Retinal pigment epithelial cell (primary cell): ENCODE results near the gene PTGR3.

Experiments used
- DNase-seq: peaks from one replicate; pipeline ENCODE4 v3.0.0-alpha.2; 2010; ENCODE audit warnings: low read depth
- H3K4me3 ChIP-seq: 2 replicates; pipeline ENCODE4 v1.5.1; 2011; ENCODE audit warnings: mild to moderate bottlenecking, low read length, control low read depth, moderate library complexity
- TF ChIP-seq, protein P1 (sequence below): conservative IDR thresholded peaks from 2 replicates; pipeline ENCODE4 v1.5.1; 2011; ENCODE audit warnings: low read depth, low read length, control low read depth, inconsistent platforms

Gene PTGR3

GRCh38 chr18:75246721-75247610 is 38.0 kb upstream of the PTGR3 start:
- H3K4me3 ChIP-seq, result peak overlapping the region; percentile 36
- TF ChIP-seq, protein P1, sequence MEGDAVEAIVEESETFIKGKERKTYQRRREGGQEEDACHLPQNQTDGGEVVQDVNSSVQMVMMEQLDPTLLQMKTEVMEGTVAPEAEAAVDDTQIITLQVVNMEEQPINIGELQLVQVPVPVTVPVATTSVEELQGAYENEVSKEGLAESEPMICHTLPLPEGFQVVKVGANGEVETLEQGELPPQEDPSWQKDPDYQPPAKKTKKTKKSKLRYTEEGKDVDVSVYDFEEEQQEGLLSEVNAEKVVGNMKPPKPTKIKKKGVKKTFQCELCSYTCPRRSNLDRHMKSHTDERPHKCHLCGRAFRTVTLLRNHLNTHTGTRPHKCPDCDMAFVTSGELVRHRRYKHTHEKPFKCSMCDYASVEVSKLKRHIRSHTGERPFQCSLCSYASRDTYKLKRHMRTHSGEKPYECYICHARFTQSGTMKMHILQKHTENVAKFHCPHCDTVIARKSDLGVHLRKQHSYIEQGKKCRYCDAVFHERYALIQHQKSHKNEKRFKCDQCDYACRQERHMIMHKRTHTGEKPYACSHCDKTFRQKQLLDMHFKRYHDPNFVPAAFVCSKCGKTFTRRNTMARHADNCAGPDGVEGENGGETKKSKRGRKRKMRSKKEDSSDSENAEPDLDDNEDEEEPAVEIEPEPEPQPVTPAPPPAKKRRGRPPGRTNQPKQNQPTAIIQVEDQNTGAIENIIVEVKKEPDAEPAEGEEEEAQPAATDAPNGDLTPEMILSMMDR, result no peak
- no peak for DNase-seq

DNA sequence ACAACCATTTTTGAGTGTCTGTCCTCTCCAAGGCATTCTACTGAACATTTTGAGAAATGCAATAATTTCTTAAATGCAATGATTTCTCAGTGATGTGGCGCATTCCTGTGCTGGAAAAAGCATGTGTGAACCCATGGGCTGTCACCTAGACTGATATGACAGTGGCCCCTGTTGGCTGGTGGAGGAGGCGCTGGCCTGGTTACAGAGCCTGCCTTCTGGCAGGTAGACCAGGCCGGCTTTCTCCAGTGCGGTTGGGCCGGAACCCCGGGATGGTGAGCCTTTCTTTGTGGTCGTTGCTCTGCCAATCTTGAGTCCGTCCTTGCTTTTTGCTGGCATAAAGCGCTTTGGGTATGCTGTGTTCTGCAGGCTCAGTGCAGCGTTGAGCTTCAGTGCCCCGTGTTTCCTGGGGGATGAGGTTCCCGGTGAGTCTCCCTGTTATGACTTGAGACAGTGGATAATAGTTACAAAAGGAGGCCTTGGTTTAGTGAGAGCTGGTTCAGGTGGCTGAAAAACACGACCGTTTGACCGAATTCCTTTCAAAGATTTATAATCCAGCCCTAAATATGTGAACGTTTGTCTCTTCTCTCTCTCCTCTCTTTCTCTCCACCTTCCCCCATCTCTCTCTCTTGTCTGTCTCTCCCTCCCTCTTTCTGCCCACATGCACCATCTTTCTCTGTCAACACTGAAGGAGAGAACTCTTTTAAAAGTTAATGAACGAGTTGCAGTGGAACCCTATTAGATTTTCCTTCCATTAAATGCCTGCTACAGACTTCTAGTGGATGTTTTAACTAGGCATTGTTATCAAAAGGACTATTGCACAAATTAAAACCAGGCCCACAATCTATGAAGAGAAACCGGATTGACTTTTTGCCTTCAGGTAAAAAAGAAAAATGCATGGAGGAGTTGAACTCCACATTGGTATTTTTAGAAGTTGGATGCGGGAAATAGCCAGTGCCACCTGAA is 35.7 kb upstream of the PTGR3 start:
- TF ChIP-seq, protein P1, result peak; percentile 46
- H3K4me3 ChIP-seq, result no peak overlapping the region
- no peak for DNase-seq

GRCh38 chr18:75241705-75242104 is 32.8 kb upstream of the PTGR3 start:
- DNase-seq, result no peak
- no peak overlapping the region for H3K4me3 ChIP-seq
- TF ChIP-seq, protein P1, result no peak

GRCh38 chr18:75240433-75240832 is 31.5 kb upstream of the PTGR3 start:
- DNase-seq, result no peak
- TF ChIP-seq, protein P1, result no peak
- H3K4me3 ChIP-seq, result no peak overlapping the region

GRCh38 chr18:75238786-75239185 is 29.8 kb upstream of the PTGR3 start:
- TF ChIP-seq, protein P1, result no peak
- DNase-seq, result no peak
- no peak overlapping the region for H3K4me3 ChIP-seq

GRCh38 chr18:75238100-75238499 is 29.2 kb upstream of the PTGR3 start:
- DNase-seq, result no peak
- no peak overlapping the region for H3K4me3 ChIP-seq
- TF ChIP-seq, protein P1, result no peak
